Activated CD8-positive, alpha-beta T cell treated with anti-CD3 and anti-CD28 coated beads, Interleukin-2, amount 10 ng/mL, durations not matched to agents 7 days and 5 days (primary cell): ENCODE data around the gene OGG1. TPM values are rescaled to one million over a fixed set of nuclear protein-coding genes. Genes with fewer than 3 reads are reported as not detected.

ENCODE experiments used
- ATAC-seq: fragments of 150-1000 bp; cut with Tn5 transposase; one replicate; pipeline ENCODE4 v1.10.0; 2021; ENCODE audit warnings: moderate library complexity
- CTCF ChIA-PET: fragments of 350-600 bp; sonication (Branson Sonifier 250); formaldehyde crosslinking; loops from one replicate; lab custom pipeline; 2021; ENCODE audit warnings: antibody characterized with exemption; lab: Charles Lee
- POLR2A ChIA-PET: fragments of 350-600 bp; sonication (Branson Sonifier 250); formaldehyde crosslinking; loops from one replicate; lab custom pipeline; 2021; ENCODE audit warnings: antibody characterized with exemption; lab: Charles Lee
- DNase-seq: peaks from one replicate; pipeline ENCODE4 v3.0.0-alpha.2; 2020
- H3K27ac Mint-ChIP-seq: one replicate; pipeline ENCODE4 v1.8.0; 2021; ENCODE audit warnings: mild to moderate bottlenecking, mixed read lengths
- H3K27me3 Mint-ChIP-seq: one replicate; pipeline ENCODE4 v1.8.0; 2021; ENCODE audit warnings: low read depth, mixed read lengths
- H3K36me3 Mint-ChIP-seq: one replicate; pipeline ENCODE4 v1.8.0; 2021; ENCODE audit warnings: low read depth, mixed read lengths
- H3K4me1 Mint-ChIP-seq: one replicate; pipeline ENCODE4 v1.8.0; 2021; ENCODE audit warnings: low read depth, mixed read lengths
- H3K4me3 Mint-ChIP-seq: one replicate; pipeline ENCODE4 v1.8.0; 2021; ENCODE audit warnings: mild to moderate bottlenecking, mixed read lengths
- H3K9me3 Mint-ChIP-seq: one replicate; pipeline ENCODE4 v1.8.0; 2022; ENCODE audit warnings: mixed read lengths; ENCODE audit not compliant: insufficient read depth
- total RNA-seq, 2 experiments: library from RNA; stranded (reverse); gene quantifications; one replicate each; pipeline ENCODE4 v1.2.3, GENCODE V29; 2021

The OGG1 gene
- 10 to 100 TPM; 36.9 to 37.7 TPM for total RNA-seq

DNA sequence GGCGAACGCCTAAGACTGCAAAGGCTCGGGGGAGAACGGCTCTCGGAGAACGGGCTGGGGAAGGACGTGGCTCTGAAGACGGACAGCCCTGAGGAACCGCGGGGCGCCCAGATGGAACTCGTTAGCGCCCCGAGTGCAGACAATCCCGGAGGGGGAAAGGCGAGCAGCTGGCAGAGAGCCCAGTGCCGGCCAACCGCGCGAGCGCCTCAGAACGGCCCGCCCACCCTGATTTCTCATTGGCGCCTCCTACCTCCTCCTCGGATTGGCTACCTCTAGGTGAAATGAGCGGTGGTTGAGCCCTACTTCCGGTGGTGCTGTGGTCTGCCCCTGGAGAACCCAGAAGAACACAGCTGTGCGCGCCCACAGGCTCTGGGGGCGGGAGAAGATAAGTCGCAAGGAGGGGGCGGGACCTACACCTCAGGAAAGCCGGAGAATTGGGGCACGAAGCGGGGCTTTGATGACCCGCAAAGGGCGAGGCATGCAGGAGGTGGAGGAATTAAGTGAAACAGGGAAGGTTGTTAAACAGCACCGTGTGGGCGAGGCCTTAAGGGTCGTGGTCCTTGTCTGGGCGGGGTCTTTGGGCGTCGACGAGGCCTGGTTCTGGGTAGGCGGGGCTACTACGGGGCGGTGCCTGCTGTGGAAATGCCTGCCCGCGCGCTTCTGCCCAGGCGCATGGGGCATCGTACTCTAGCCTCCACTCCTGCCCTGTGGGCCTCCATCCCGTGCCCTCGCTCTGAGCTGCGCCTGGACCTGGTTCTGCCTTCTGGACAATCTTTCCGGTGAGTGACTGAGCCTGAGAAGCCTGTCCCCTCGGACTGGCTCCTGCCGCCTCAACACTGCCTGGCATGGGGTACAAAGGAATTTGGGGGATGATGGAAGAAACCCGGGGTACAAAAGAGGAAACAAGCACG, at the start of gene OGG1:
Gene OGG1 (plus strand): TSS at position 308 of the 911 bp plus-strand sequence. CDS start 335 bp downstream, at position 643.
- H3K27ac Mint-ChIP-seq, result peak within 1 kb of the TSS; percentile 95

GRCh38 chr3:9700536-9700935, 49.2 kb upstream of the OGG1 start:
- Mint-ChIP-seq H3K27me3 (peaks cover 19% of the 10 kb centered on the region), H3K27ac (no peak overlapping the region), H3K4me1 (peaks cover 6% of the 10 kb centered on the region), H3K9me3 (no peaks in the 10 kb centered on the region), H3K36me3 (peaks cover 14% of the 10 kb centered on the region), H3K4me3 (no peak overlapping the region)
- ChIA-PET POLR2A (no interaction called here), CTCF (no interaction called here)
- DNase-seq, result no peak
- no peak for ATAC-seq

More for the DNA sequence above, at the start of gene OGG1:
- peaks cover 74% of the 10 kb centered on the region for H3K4me1 Mint-ChIP-seq
- peak; percentile 94 for ATAC-seq
- peak; percentile 99 for DNase-seq
- peaks cover 84% of the 10 kb centered on the region for H3K36me3 Mint-ChIP-seq
- ChIA-PET CTCF (interaction anchor here (1.2 to 2.3 kb wide), 6 partner anchors 10 to 32 kb away, joined by 4 to 9 read pairs (median 6); partner anchors contain the start of gene BRPF1), POLR2A (interaction anchor here (0.7 to 4.4 kb wide), 8 partner anchors 10 to 387 kb away, joined by 3 to 29 read pairs (median 5); partner anchors contain the start of genes ARPC4, BRPF1, TADA3 and THUMPD3)
- no peaks in the 10 kb centered on the region for H3K27me3 Mint-ChIP-seq
- peak within 1 kb of the TSS; percentile 98 for H3K4me3 Mint-ChIP-seq
- H3K9me3 Mint-ChIP-seq, result no peaks in the 10 kb centered on the region

DNA sequence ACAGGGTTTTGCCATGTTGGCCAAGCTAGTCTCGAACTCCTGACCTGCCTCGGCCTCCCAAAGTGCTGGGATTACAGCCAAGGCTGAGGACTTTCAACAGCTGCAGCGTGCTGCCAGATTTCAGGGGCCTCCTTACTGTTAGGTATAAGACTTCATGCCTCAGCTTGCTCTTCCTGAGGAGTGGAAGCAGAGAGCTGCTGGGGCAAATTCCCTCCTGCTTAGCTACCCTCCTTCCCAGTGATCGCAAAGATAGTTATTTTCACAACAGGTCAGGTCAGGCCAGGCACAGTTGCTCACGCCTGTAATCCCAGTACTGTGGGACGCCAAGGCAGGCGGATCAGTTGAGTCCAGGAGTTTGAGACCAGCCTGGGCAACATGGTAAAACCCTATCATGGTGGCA, 48.7 kb upstream of the OGG1 start:
- Mint-ChIP-seq H3K9me3 (no peaks in the 10 kb centered on the region), H3K36me3 (peaks cover 14% of the 10 kb centered on the region), H3K27ac (no peak overlapping the region), H3K4me3 (no peak overlapping the region), H3K27me3 (peaks cover 22% of the 10 kb centered on the region), H3K4me1 (peaks cover 6% of the 10 kb centered on the region)
- POLR2A ChIA-PET, result no interaction called here
- DNase-seq (no peak), ATAC-seq (no peak)
- CTCF ChIA-PET, result no interaction called here

DNA sequence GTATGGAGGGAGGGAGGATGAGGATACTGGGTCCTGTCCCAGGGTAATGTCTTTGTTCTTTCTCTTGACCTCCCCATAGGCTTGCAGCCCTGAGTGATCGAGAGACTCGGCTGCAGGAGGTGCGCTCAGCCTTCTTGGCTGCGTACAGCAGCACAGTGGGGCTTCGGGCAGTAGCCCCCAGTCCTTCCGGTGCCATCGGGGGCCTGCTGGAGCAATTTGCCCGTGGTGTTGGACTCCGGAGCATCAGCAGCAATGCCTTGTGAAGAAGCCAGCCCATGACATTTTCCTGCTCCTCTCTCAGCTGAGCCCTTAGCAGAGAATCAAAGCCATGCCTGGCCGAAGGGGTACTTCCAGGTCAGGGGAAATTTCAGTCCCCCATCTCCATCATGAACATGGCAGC, 48.0 kb upstream of the OGG1 start:
- peaks cover 14% of the 10 kb centered on the region for H3K36me3 Mint-ChIP-seq
- CTCF ChIA-PET, result no interaction called here
- POLR2A ChIA-PET, result no interaction called here
- ATAC-seq (no peak), DNase-seq (no peak)
- H3K4me3 Mint-ChIP-seq, result no peak overlapping the region
- peaks cover 6% of the 10 kb centered on the region for H3K4me1 Mint-ChIP-seq
- H3K9me3 Mint-ChIP-seq, result no peaks in the 10 kb centered on the region
- H3K27ac Mint-ChIP-seq, result no peak overlapping the region
- peaks cover 27% of the 10 kb centered on the region for H3K27me3 Mint-ChIP-seq

- DNase-seq (no peak), ATAC-seq (no peak)
- CTCF ChIA-PET, result interaction anchor here (1.3 kb wide), 1 partner anchor 25 kb away, joined by 5 read pairs; no protein-coding TSS in a partner anchor
- H3K9me3 Mint-ChIP-seq, result no peaks in the 10 kb centered on the region
- no peak overlapping the region for H3K27ac Mint-ChIP-seq
- H3K27me3 Mint-ChIP-seq, result peaks cover 31% of the 10 kb centered on the region
- H3K4me3 Mint-ChIP-seq, result no peak overlapping the region
- peaks cover 6% of the 10 kb centered on the region for H3K4me1 Mint-ChIP-seq
- H3K36me3 Mint-ChIP-seq, result peaks cover 14% of the 10 kb centered on the region
- POLR2A ChIA-PET, result interaction anchor here (0.7 kb wide), 2 partner anchors 11 to 385 kb away, joined by 3 read pairs; no protein-coding TSS in a partner anchor
These were observed 46.5 kb upstream of the OGG1 start for GRCh38 chr3:9703240-9703639.

GRCh38 chr3:9703736-9704346, 45.9 kb upstream of the OGG1 start, which contains the start of gene CPNE9:
Gene CPNE9 (plus strand): TSS chr3:9703833. CDS start chr3:9703997, 164 bp downstream.
- no peak within 1 kb of the TSS for H3K27ac Mint-ChIP-seq
- peaks cover 6% of the 10 kb centered on the region for H3K4me1 Mint-ChIP-seq
- no peaks in the 10 kb centered on the region for H3K9me3 Mint-ChIP-seq
- peaks cover 31% of the 10 kb centered on the region for H3K27me3 Mint-ChIP-seq
- peak; percentile 20 for ATAC-seq
- H3K4me3 Mint-ChIP-seq, result no peak within 1 kb of the TSS
- ChIA-PET CTCF (interaction anchor here (1.3 kb wide), 1 partner anchor 24 kb away, joined by 5 read pairs; no protein-coding TSS in a partner anchor), POLR2A (no interaction called here)
- no peak for DNase-seq
- H3K36me3 Mint-ChIP-seq, result peaks cover 14% of the 10 kb centered on the region

DNA sequence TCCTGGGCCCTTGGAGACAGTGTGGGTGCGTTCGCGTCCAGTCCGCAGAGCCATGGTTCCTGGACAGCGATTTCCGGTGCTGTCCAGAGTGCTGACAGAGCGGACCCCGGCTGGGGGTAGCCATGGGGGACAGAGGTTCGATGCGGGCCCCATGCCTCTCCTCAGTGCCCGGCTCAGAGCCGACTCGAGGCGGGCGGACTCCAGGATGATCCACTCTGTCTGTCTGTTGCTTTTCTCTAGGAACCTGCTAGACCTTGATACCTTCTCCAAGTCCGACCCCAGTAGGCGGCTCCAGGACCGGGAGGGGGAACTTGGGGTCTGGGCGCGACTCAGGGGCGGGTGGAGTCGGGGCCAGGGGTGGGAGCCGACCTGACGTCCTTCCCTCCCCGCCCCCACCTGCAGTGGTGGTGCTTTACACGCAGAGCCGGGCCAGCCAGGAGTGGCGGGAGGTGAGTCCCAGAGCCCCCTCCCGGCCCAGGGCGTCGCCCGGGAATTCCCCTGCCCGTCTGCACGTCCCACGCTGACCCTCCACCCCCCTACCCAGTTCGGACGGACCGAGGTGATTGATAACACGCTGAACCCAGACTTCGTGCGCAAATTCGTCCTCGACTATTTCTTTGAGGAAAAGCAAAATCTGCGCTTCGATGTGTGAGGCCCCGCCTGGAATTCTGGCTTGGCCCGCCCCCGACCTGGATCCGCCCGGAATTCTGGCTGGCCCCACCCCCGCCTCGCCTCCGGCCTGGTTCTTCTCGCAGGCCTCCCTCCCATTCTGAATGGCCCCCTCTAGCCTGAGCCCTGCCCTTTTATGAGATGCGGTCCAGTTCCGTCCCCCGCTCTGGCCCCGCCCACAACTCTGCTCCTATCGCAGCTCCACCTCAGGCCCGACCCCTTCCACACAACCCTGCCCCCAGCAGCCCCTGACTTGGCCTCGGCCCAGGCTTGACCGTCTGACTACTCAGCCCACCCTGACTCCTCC, 45.1 kb upstream of the OGG1 start:
- no peak overlapping the region for H3K4me3 Mint-ChIP-seq
- ChIA-PET CTCF (no interaction called here), POLR2A (no interaction called here)
- H3K4me1 Mint-ChIP-seq, result peaks cover 6% of the 10 kb centered on the region
- peaks cover 31% of the 10 kb centered on the region for H3K27me3 Mint-ChIP-seq
- H3K36me3 Mint-ChIP-seq, result peaks cover 14% of the 10 kb centered on the region
- H3K9me3 Mint-ChIP-seq, result no peaks in the 10 kb centered on the region
- ATAC-seq (peak; percentile 57), DNase-seq (peak; percentile 27)
- H3K27ac Mint-ChIP-seq, result no peak overlapping the region

DNA sequence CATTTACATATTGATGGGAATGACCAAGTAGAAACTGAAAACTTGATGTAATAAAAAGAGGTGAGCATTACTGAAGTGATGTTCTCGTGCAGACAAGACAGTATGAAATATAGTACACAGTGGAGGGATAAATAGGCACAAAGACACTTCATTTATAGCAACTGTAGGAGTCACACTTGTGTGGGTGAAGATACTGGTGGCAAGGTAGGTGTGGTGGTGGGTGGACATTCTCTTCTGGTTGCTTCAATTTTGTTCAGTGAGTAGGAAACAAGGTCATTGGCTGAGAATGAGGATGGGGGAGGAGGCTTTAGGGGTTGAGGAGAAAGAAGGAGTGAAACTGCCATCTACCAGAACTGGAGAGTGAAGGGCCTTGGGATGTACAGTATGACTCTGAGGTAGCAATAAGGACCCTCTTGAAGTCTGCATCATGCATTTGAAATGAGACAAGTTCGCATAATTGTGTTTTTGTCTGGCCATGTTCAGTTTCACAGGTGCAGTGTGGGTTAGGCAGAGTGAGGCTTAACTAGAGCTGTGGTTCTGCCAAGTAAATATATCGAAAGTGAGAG, 39.5 kb upstream of the OGG1 start:
- Mint-ChIP-seq H3K36me3 (no peaks in the 10 kb centered on the region), H3K27me3 (peaks cover 21% of the 10 kb centered on the region), H3K4me3 (no peak overlapping the region), H3K4me1 (no peaks in the 10 kb centered on the region), H3K9me3 (no peaks in the 10 kb centered on the region), H3K27ac (no peak overlapping the region)
- no peak for DNase-seq
- POLR2A ChIA-PET, result no interaction called here
- no peak for ATAC-seq
- CTCF ChIA-PET, result no interaction called here

GRCh38 chr3:9712415-9712814, 37.3 kb upstream of the OGG1 start:
- no peak overlapping the region for H3K27ac Mint-ChIP-seq
- no peaks in the 10 kb centered on the region for H3K4me1 Mint-ChIP-seq
- DNase-seq (no peak), ATAC-seq (no peak)
- POLR2A ChIA-PET, result no interaction called here
- CTCF ChIA-PET, result interaction anchor here (1.3 to 1.4 kb wide), 2 partner anchors 15 to 20 kb away, joined by 3 to 5 read pairs; no protein-coding TSS in a partner anchor
- no peaks in the 10 kb centered on the region for H3K36me3 Mint-ChIP-seq
- no peak overlapping the region for H3K4me3 Mint-ChIP-seq
- peaks cover 7% of the 10 kb centered on the region for H3K27me3 Mint-ChIP-seq
- H3K9me3 Mint-ChIP-seq, result no peaks in the 10 kb centered on the region

- ATAC-seq (no peak), DNase-seq (no peak)
- H3K27ac Mint-ChIP-seq, result no peak overlapping the region
- no peak overlapping the region for H3K4me3 Mint-ChIP-seq
- H3K9me3 Mint-ChIP-seq, result no peaks in the 10 kb centered on the region
- no peaks in the 10 kb centered on the region for H3K4me1 Mint-ChIP-seq
- ChIA-PET CTCF (no interaction called here), POLR2A (no interaction called here)
- peaks cover 8% of the 10 kb centered on the region for H3K27me3 Mint-ChIP-seq
- H3K36me3 Mint-ChIP-seq, result no peaks in the 10 kb centered on the region
These were observed 36.6 kb upstream of the OGG1 start for GRCh38 chr3:9713142-9713541.

GRCh38 chr3:9715136-9715535, 34.6 kb upstream of the OGG1 start:
- CTCF ChIA-PET, result interaction anchor here (1.2 to 2.2 kb wide), 2 partner anchors 12 to 56 kb away, joined by 3 to 11 read pairs; no protein-coding TSS in a partner anchor
- DNase-seq (no peak), ATAC-seq (no peak)
- POLR2A ChIA-PET, result no interaction called here
- Mint-ChIP-seq H3K36me3 (no peaks in the 10 kb centered on the region), H3K4me3 (no peak overlapping the region), H3K27me3 (peaks cover 8% of the 10 kb centered on the region), H3K27ac (no peak overlapping the region), H3K9me3 (no peaks in the 10 kb centered on the region), H3K4me1 (no peaks in the 10 kb centered on the region)
